ENCODE data around the gene SECTM1. TPM values are rescaled to one million over a fixed set of nuclear protein-coding genes. Genes with fewer than 3 reads are reported as not detected.

SECTM1 gene
- polyA plus RNA-seq, 2 of the 4 experiments (the other 2 are of a cell fraction) = 0.22 to 2.0 TPM

DNA sequence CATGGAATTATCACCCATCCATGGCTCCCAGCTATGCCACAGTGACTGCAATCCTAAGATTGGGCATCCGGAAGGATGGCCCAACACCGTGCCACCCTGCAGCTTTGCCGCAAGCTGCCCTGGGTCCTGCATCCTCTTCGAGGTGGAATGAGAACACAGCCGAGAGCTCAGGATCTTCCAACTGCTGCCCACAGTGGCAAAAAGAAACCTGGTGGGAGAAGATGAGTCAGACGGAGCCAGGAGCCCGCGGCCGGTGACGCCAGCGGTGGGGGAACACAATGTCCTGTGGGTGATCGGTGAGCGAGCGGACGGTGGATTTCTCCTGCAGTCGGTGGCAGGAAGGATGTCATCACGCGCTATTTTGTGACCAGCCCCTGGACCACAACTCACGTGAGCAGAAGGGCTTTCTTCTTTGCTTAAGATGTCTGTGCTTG is 36.3 kb downstream of the SECTM1 start (continued):
- TF ChIP-seq RFX5 (IDR thresholded peaks at IDR 0.05) (no peak), ZFP36 (IDR thresholded peaks at IDR 0.05; ENCODE audit: borderline replicate concordance, partially characterized antibody) (no peak), SREBF2 (IDR thresholded peaks at IDR 0.05) (no peak), HOXA7 (CRISPR knock-in tag; IDR thresholded peaks at IDR 0.05) (0 out of 2 replicates have a peak, but pooled peaks have one; percentile 33), POLR2A (IDR thresholded peaks at IDR 0.05; ENCODE audit: low read length) (no peak), TFCP2L1 (CRISPR knock-in tag; IDR thresholded peaks at IDR 0.05) (no peak), FOSB (CRISPR knock-in tag; IDR thresholded peaks at IDR 0.05) (0 out of 2 replicates have a peak, but pooled peaks have one; percentile 23), PHF8 (IDR thresholded peaks at IDR 0.05; ENCODE audit: borderline replicate concordance, low read depth) (no peak), HDAC2 (IDR thresholded peaks at IDR 0.05) (no peak), MAFK (IDR thresholded peaks at IDR 0.05; ENCODE audit: partially characterized antibody) (no peak), JUN (IDR thresholded peaks at IDR 0.05) (no peak), MYC (IDR thresholded peaks at IDR 0.05; ENCODE audit: borderline replicate concordance, low read length) (no peak; the same call in 1 of the 2 replicates), MAZ (IDR thresholded peaks at IDR 0.05; ENCODE audit: borderline replicate concordance, low read depth, low read length) (no peak), ZNF302 (CRISPR knock-in tag; IDR thresholded peaks at IDR 0.05) (no peak), HOXB5 (CRISPR knock-in tag; IDR thresholded peaks at IDR 0.05) (peak; percentile 26; the same call in 1 of the 2 replicates), JUNB (IDR thresholded peaks at IDR 0.05) (0 out of 2 replicates have a peak, but pooled peaks have one; percentile 47), KDM1A (IDR thresholded peaks at IDR 0.05; ENCODE audit: low read depth) (no peak), EHF (CRISPR knock-in tag; IDR thresholded peaks at IDR 0.05) (no peak), CHD4 (IDR thresholded peaks at IDR 0.05; ENCODE audit: borderline replicate concordance) (no peak), GATA3 (IDR thresholded peaks at IDR 0.05; ENCODE audit: borderline replicate concordance) (no peak; the same call in none of the 2 replicates), KDM5A (IDR thresholded peaks at IDR 0.05) (no peak), ESRRA (IDR thresholded peaks at IDR 0.05; ENCODE audit: borderline replicate concordance, low read length) (no peak), RNF2 (IDR thresholded peaks at IDR 0.05; ENCODE audit: borderline replicate concordance, low read depth) (no peak), CBX8 (IDR thresholded peaks at IDR 0.05) (no peak)
- TF ChIP-seq, protein P1, sequence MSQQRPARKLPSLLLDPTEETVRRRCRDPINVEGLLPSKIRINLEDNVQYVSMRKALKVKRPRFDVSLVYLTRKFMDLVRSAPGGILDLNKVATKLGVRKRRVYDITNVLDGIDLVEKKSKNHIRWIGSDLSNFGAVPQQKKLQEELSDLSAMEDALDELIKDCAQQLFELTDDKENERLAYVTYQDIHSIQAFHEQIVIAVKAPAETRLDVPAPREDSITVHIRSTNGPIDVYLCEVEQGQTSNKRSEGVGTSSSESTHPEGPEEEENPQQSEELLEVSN (IDR thresholded peaks at IDR 0.05; ENCODE audit: borderline replicate concordance, low read depth) = no peak; the same call in 1 of the 2 replicates
- TF ChIP-seq, protein P2, sequence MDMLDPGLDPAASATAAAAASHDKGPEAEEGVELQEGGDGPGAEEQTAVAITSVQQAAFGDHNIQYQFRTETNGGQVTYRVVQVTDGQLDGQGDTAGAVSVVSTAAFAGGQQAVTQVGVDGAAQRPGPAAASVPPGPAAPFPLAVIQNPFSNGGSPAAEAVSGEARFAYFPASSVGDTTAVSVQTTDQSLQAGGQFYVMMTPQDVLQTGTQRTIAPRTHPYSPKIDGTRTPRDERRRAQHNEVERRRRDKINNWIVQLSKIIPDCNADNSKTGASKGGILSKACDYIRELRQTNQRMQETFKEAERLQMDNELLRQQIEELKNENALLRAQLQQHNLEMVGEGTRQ (IDR thresholded peaks at IDR 0.05) = peak; percentile 36; the same call in 1 of the 2 replicates
- TF ChIP-seq, protein P3, sequence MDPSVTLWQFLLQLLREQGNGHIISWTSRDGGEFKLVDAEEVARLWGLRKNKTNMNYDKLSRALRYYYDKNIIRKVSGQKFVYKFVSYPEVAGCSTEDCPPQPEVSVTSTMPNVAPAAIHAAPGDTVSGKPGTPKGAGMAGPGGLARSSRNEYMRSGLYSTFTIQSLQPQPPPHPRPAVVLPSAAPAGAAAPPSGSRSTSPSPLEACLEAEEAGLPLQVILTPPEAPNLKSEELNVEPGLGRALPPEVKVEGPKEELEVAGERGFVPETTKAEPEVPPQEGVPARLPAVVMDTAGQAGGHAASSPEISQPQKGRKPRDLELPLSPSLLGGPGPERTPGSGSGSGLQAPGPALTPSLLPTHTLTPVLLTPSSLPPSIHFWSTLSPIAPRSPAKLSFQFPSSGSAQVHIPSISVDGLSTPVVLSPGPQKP (IDR thresholded peaks at IDR 0.05; ENCODE audit: low read depth, low read length) = no peak

DNA sequence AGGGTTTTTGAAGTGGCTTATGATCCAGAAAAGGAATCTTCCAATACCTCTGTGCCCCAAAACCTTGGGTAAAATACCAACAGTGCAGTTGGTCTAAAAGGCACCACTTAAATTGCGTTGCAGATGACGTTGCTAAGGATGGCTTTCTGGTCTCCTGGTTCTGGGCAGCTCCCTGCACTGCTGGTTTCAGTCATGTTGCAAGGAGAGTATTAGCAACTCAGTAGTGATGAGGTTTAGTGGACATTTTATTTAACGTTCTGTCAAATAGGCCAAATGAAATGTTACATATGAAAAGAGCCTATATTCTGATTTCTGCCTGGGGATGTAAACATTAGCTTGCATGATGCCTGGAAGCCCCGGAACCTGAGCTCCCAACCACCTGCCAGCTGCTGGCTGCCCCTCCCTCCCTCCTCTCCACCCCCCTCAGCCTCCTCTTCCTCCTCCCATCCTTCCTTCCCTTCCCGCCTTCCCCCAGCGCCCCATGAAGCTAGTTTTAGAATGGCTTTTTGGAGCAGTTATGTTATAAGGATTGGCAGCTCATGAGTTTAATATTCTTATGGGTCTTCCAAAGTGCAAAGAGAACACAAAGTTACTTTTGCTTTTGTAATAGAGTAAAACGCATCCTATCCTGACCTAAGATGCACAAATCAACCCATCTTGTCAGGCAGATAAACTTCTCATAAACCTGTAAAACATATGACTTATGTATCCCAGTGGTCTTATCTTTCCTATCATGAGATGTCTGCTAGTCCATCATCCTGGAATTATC is 36.9 kb downstream of the SECTM1 start:
- ATAC-seq (no peak), FAIRE-seq (no peak), DNase-seq (ENCODE audit: low read depth in 1 of 2, low spot score in 1 of 2) (no peak)
- 64% methylated on average over 7 of the region's 7 CpGs for WGBS (ENCODE audit: missing lambda C conversion rate)
- peak overlapping the region; percentile 42 for H3K4me3 ChIP-seq
- CTCF ChIA-PET = interaction anchor here (0.9 to 21.2 kb wide), 12 partner anchors 9 to 266 kb away, joined by 3 to 343 read pairs (median 5); partner anchors contain the start of gene SECTM1
- H3K4me1 ChIP-seq = peaks cover 69% of the 10 kb centered on the region
- H3K4me2 ChIP-seq = peak overlapping the region; percentile 91
- no peaks in the 10 kb centered on the region for H3K9me3 ChIP-seq
- peak overlapping the region; percentile 96 to 98 for H3K27ac ChIP-seq
- TF ChIP-seq FOSB (CRISPR knock-in tag; IDR thresholded peaks at IDR 0.05) (0 out of 2 replicates have a peak, but pooled peaks have one; percentile 51), HDAC2 (IDR thresholded peaks at IDR 0.05) (no peak), EHMT2 (IDR thresholded peaks at IDR 0.05; ENCODE audit: low read depth) (no peak), MYC (IDR thresholded peaks at IDR 0.05; ENCODE audit: borderline replicate concordance, low read length) (no peak), EHF (CRISPR knock-in tag; IDR thresholded peaks at IDR 0.05) (0 out of 2 replicates have a peak, but pooled peaks have one; percentile 12), HOXA7 (CRISPR knock-in tag; IDR thresholded peaks at IDR 0.05) (0 out of 2 replicates have a peak, but pooled peaks have one; percentile 50)
- POLR2A ChIA-PET = interaction anchor here (0.6 to 2.7 kb wide), 8 partner anchors 8 to 92 kb away, joined by 3 to 14 read pairs (median 10); partner anchors contain the start of gene CSNK1D
